OCI-LY1 (cell line): ENCODE measurements around the gene ERCC2.

Source experiments
- EZH2 ChIP-seq: fragments of 200-600 bp; sonication (generic), shearing (Covaris generic); IDR thresholded peaks from 2 replicates; pipeline ENCODE4 v1.8.0; 2017; ENCODE audit warnings: borderline replicate concordance, mixed run types, mild to moderate bottlenecking, antibody characterized with exemption, low read length, moderate library complexity, mixed read lengths
- TF ChIP-seq, protein P1 (sequence below): fragments of 200-600 bp; sonication (generic), shearing (Covaris generic); IDR thresholded peaks from 2 replicates; pipeline ENCODE4 v1.5.1; 2017; ENCODE audit warnings: mild to moderate bottlenecking, antibody characterized with exemption, low read length, moderate library complexity, mixed read lengths

DNA sequence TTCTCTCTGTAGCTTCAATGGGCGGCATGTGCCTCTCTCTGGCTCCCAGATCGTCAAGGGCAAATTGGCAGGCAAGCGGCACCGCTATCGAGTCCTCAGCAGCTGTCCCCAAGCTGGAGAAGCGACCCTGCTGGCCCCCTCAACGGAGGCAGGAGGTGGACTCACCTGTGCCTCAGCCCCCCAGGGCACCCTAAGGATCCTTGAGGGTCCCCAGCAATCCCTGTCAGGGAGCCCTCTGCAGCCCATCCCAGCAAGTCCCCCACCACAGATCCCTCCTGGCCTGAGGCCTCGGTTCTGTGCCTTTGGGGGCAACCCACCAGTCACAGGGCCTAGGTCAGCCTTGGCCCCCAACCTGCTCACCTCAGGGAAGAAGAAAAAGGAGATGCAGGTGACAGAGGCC, 37.7 kb upstream of the ERCC2 start:
- TF ChIP-seq, protein P1, sequence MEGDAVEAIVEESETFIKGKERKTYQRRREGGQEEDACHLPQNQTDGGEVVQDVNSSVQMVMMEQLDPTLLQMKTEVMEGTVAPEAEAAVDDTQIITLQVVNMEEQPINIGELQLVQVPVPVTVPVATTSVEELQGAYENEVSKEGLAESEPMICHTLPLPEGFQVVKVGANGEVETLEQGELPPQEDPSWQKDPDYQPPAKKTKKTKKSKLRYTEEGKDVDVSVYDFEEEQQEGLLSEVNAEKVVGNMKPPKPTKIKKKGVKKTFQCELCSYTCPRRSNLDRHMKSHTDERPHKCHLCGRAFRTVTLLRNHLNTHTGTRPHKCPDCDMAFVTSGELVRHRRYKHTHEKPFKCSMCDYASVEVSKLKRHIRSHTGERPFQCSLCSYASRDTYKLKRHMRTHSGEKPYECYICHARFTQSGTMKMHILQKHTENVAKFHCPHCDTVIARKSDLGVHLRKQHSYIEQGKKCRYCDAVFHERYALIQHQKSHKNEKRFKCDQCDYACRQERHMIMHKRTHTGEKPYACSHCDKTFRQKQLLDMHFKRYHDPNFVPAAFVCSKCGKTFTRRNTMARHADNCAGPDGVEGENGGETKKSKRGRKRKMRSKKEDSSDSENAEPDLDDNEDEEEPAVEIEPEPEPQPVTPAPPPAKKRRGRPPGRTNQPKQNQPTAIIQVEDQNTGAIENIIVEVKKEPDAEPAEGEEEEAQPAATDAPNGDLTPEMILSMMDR = no peak
- TF ChIP-seq EZH2 = no peak
